GM19397 (cell line): ENCODE results near the gene CDC42BPA.

Experiments
- ATAC-seq: cut with Tn5 transposase; IDR thresholded peaks from one replicate; pipeline ENCODE4 v1.9.1; 2021; ENCODE audit warnings: mild to moderate bottlenecking, moderate library complexity; ENCODE audit not compliant: unreplicated experiment

The CDC42BPA gene

GRCh38 chr1:226983247-226983991, 334.9 kb downstream of the CDC42BPA start:
- no peak for ATAC-seq

- ATAC-seq = no peak
Measured at GRCh38 chr1:226982451-226983177, 335.7 kb downstream of the CDC42BPA start.

- ATAC-seq = no peak
Measured at GRCh38 chr1:226981838-226982237, 336.5 kb downstream of the CDC42BPA start.

- no peak for ATAC-seq
Measured at GRCh38 chr1:226981386-226981817, 336.9 kb downstream of the CDC42BPA start.

- ATAC-seq = no peak
Measured at GRCh38 chr1:226980565-226981385, 337.5 kb downstream of the CDC42BPA start.

- no peak for ATAC-seq
Measured at GRCh38 chr1:226980122-226980560, 338.2 kb downstream of the CDC42BPA start.

- no peak for ATAC-seq
Measured at GRCh38 chr1:226979517-226980121, 338.7 kb downstream of the CDC42BPA start.

GRCh38 chr1:226979115-226979516, 339.2 kb downstream of the CDC42BPA start:
- ATAC-seq = no peak

- ATAC-seq = no peak
Measured at GRCh38 chr1:226978432-226979114, 339.7 kb downstream of the CDC42BPA start.

- no peak for ATAC-seq
Measured at GRCh38 chr1:226977643-226978431, 340.5 kb downstream of the CDC42BPA start.

GRCh38 chr1:226976978-226977642, 341.2 kb downstream of the CDC42BPA start:
- no peak for ATAC-seq

GRCh38 chr1:226976276-226976977, 341.9 kb downstream of the CDC42BPA start:
- no peak for ATAC-seq

- ATAC-seq = no peak
Measured at GRCh38 chr1:226975259-226976250, 342.7 kb downstream of the CDC42BPA start.

GRCh38 chr1:226974544-226975258, 343.6 kb downstream of the CDC42BPA start:
- ATAC-seq = no peak

- ATAC-seq = no peak
Measured at GRCh38 chr1:226973898-226974543, 344.3 kb downstream of the CDC42BPA start.

GRCh38 chr1:226973371-226973897, 344.9 kb downstream of the CDC42BPA start:
- ATAC-seq = no peak
